Measurements from ENCODE around the gene ADSS1. TPM values are rescaled to one million over a fixed set of nuclear protein-coding genes. Genes with fewer than 3 reads are reported as not detected.
"Not testable (repeated sequence)": the region's sequence is repeated elsewhere in the genome, so short reads cannot be mapped to it uniquely, and the experiment has no call there.

Gene ADSS1
- total RNA-seq, 1 experiment from 2014 or later: 1.2 TPM

DNA sequence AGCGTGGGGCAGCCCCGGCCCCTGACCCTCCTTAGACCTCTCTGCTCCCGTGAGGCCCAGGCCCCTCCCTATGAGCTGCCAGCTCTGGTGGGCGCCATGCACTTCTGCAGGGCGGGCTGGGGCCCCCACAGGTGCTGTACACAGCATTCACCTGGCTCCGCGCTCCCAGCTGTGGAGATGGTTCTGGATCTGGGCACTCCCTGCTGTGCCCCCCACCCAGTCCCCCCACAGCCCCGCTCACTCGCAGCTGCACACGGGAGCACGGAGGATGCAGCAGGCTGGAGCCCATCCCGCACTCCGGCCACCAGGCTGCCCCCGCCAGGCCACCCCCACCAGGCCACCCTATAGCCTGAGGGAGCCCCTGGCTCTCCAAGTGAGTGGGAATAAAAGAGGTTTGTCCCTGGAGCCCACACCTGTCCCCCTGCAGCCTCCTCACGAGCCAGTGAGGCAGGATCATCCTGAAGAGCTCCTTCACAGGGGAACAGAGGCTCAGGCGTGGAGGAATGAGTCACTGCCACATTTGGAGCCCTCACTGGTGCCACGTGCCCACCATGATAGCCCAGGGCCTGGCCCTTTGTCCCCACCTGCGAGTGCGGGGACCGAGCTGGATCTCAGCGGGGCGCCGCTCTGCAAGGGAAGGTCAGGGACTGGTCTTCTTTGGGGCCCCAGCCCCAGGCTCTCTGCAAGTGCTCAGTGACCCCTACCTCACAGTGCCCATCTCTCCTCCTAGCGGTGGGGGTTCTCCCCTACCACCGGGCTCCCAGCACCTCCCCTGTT is 1.9 kb downstream of the ADSS1 start:
- Histone ChIP-seq H3K4me3 (0 out of 2 replicates have a peak overlapping the region, but pooled peaks have one; percentile 41), H3K4me1 (peaks cover 13% of the 10 kb centered on the region)
- no peak for DNase-seq

DNA sequence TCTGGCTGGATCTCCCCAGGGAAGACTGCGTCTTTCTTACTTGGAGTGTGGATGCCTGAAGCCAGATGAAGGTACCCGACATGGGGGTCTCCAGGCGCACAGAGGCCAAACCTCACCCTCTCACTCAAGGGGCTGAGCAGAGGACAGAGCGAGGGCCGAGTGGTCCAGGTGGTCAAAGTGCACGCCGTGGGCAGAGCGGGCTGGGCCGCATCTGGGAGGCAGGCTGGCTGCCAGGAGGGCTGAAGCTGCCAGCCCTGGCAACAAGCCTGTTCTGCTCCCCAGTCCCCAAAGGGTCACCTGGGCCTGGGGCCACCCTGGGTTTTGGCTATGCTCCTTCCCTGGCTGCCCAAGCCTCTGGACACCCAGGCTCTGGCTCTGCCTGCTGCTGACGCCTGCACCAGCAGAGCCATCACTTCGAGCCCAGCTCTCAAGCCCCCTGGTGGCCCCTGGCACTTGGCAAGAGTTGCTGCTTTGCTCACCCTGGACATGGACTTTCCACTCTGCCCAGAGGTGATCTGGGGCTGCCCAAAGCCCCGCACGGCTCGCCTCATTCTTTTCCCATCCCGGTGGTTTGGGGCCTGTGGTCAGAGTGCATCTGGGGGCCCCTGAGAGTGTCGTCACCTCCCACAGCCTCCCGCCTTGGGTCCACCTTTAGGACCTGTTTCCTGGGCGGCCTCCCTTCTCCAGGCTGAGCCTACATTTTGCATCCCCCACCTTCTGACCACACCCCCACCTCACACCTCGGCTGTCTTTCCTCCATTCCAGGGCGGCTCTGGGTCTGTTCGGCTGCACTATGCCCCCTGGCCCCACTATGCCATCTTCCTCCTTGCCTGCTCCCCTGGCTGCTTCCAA is 2.8 kb downstream of the ADSS1 start:
- H3K27ac ChIP-seq: no peak overlapping the region
- H3K4me1 ChIP-seq: peaks cover 9% of the 10 kb centered on the region
- DNase-seq: no peak
- no peak overlapping the region for H3K4me3 ChIP-seq
- no peaks in the 10 kb centered on the region for H3K36me3 ChIP-seq
- peaks cover 18% of the 10 kb centered on the region; the same call in 1 of the 2 replicates for H3K27me3 ChIP-seq
- no peaks in the 10 kb centered on the region for H3K9me3 ChIP-seq (replicated peaks)

More for the DNA sequence above, 1.9 kb downstream of the ADSS1 start:
- H3K27ac ChIP-seq: no peak overlapping the region
- H3K27me3 ChIP-seq: peaks cover 18% of the 10 kb centered on the region; the same call in 1 of the 2 replicates
- H3K9me3 ChIP-seq (replicated peaks): no peaks in the 10 kb centered on the region
- H3K36me3 ChIP-seq: no peaks in the 10 kb centered on the region

DNA sequence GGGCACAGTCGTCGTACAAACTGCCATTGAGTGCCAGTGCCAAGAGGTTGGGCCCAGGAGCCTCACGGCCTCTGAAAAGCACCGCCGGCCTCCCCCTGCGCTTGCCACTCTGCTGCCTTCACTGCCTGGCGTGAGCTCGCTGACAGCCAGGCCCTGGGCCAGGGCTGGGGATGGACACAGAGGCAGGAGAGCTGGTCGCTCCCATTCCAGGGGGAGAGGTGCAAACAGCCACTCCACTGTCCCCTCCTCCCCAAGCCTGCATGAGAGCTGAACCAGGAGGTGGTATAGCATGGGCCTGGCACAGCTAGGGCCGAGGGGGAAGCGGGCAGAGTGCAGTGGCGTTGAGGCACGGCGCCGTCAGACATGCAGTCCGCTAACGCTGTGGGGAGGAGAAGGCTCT is 4.6 kb downstream of the ADSS1 start:
- no peaks in the 10 kb centered on the region for H3K9me3 ChIP-seq (replicated peaks)
- H3K4me1 ChIP-seq: no peaks in the 10 kb centered on the region
- no peak overlapping the region for H3K27ac ChIP-seq
- H3K36me3 ChIP-seq: no peaks in the 10 kb centered on the region
- DNase-seq: no peak
- no peak overlapping the region for H3K4me3 ChIP-seq
- peaks cover 18% of the 10 kb centered on the region; the same call in 1 of the 2 replicates for H3K27me3 ChIP-seq

DNA sequence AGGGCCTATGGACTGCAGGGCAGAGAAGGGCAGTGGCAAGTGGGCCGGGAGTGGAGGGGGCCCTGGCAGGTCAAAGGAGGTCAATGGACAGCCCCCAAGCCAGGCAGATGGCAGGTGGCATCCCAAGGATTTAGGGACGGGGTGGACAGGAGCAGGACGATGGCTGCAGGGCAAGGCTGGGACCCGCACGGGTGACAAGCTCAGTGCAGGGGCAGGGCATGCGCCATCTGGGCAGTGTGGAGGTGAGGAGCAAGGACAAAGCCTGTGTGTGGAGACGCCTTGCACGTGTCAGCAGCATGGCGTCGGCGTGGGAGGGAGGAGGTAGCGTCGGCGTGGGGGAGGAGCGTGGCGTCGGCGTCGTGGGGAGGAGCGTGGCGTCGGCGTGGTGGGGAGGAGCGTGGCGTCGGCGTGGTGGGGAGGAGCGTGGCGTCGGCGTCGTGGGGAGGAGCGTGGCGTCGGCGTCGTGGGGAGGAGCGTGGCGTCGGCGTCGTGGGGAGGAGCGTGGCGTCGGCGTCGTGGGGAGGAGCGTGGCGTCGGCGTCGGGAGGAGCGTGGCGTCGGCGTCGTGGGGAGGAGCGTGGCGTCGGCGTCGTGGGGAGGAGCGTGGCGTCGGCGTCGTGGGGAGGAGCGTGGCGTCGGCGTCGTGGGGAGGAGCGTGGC is 5.3 kb downstream of the ADSS1 start:
- H3K4me1 ChIP-seq; H3K4me3 ChIP-seq; DNase-seq; H3K36me3 ChIP-seq; H3K9me3 ChIP-seq (replicated peaks); H3K27ac ChIP-seq: not testable (repeated sequence)
- H3K27me3 ChIP-seq: peaks cover 18% of the 10 kb centered on the region; the same call in 1 of the 2 replicates

DNA sequence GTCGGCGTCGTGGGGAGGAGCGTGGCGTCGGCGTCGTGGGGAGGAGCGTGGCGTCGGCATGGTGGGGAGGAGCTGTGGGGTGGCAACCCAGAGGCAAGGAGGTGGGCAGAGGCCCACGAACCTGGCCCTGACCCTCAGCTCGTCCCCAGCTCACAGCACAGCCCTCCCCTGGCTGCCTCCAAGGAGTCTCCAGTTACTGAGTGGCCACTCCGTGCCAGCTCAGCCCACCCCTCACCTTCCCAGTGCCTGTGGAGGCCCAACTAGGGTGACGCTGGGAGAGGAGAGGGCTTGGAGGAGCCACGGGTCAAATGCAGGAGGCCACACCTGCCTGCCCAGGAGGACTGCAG is 5.8 kb downstream of the ADSS1 start:
- Histone ChIP-seq H3K36me3 (no peaks in the 10 kb centered on the region), H3K4me3 (no peak overlapping the region), H3K27me3 (peaks cover 18% of the 10 kb centered on the region; the same call in 1 of the 2 replicates), H3K27ac (no peak overlapping the region), H3K9me3 (replicated peaks) (no peaks in the 10 kb centered on the region), H3K4me1 (no peaks in the 10 kb centered on the region)
- DNase-seq: no peak

DNA sequence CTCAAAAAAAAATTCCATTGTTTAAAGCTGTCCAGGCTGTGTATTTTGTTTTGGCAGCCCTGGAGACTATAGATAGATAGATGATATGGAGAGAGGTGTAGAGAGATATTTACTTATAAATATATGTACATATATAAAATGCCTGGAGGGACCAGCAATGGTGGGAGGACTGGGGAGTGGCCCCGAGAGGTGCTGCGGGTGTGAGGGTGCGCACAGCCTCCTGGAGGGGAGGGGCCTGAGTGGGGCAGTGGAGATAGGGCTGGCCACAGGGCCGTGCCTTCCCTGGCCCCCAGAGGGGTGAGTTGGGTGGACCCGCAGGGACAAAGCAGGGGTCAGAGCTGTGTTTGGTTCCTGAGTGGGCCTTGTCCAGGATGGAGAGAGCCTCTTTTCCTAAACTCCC is 6.5 kb downstream of the ADSS1 start:
- no peak for DNase-seq
- Histone ChIP-seq H3K27ac (no peak overlapping the region), H3K9me3 (replicated peaks) (no peaks in the 10 kb centered on the region), H3K36me3 (no peaks in the 10 kb centered on the region), H3K27me3 (peaks cover 18% of the 10 kb centered on the region; the same call in 1 of the 2 replicates), H3K4me3 (no peak overlapping the region), H3K4me1 (no peaks in the 10 kb centered on the region)

DNA sequence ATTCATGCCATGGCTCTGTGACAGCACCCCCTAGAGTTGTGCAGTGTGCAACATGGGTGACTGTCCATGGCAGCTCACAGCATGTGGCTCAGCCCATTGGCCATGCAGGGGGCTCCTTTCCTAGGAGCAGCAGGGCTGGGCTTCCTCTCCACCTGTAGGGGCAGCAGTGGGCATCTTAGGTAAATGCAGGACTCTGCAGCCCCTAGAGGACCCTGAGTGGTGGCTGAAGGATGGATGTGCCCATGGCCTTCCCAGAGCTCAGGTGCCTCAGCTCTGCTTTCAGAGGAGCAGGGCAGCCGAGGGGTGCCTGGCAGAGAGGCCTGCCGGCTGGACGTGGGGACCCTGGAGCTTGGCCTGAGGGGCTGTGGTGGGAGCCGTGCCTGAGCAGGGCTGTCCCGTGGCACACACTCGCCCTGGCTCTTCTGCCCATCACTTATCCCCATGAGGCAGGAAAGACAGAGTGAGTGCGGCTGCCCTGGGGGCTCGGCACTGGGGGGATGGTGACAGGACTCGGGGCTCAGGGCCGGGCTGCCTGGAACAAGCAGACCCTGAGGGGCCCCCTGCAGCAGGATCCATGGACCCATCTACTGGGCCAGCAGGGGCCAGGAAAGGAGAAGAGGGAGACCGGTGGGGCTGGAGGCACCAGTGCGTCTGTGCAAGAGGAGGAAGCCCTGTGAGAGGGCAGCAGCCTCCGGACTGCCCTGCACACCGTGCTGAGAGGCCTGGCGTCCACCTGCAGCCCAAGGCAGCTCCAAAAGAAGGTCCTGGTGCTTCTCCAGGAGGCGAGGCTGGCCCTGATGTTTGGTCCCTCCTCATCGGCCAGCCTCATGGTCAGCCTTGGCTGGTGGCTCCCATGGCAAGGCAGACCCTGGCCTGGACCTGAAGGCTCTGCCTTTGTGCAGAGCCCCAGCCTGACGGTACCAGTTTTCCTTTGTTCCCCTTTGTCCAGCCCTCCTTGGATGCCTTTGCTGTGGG is 7.6 kb downstream of the ADSS1 start:
- no peak overlapping the region for H3K27ac ChIP-seq
- DNase-seq: peak in 1 of 2 experiments; percentile 27
- H3K4me1 ChIP-seq: no peaks in the 10 kb centered on the region
- no peak overlapping the region for H3K4me3 ChIP-seq
- no peaks in the 10 kb centered on the region for H3K9me3 ChIP-seq (replicated peaks)
- no peaks in the 10 kb centered on the region for H3K36me3 ChIP-seq
- peaks cover 14% of the 10 kb centered on the region; the same call in 1 of the 2 replicates for H3K27me3 ChIP-seq

DNA sequence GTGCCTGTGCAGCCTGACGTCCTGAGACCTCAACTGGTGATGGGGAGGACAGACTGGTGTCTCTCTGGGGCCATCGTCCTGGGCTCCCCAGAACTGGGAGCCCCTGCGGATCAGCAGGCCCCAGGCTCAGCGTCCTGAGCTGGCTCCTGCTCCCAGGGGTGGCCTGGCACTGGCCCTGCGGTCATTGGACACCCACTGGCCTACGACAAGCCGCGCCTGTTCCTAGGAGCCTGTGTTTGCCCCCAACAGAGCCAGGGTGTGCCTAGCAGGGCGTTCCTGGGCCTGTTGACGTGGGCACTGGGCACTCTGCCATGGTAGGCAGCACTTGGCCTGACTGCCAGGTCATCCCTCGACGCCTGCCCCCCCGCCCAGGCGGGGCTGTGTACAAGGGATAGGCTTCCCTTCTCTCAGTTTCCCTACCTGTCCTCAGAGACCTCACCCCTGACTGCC is 8.4 kb downstream of the ADSS1 start:
- no peak for DNase-seq
- Histone ChIP-seq H3K36me3 (no peaks in the 10 kb centered on the region), H3K27ac (no peak overlapping the region), H3K27me3 (peaks cover 7% of the 10 kb centered on the region; the same call in 1 of the 2 replicates), H3K4me3 (no peak overlapping the region), H3K9me3 (replicated peaks) (no peaks in the 10 kb centered on the region), H3K4me1 (no peaks in the 10 kb centered on the region)

DNA sequence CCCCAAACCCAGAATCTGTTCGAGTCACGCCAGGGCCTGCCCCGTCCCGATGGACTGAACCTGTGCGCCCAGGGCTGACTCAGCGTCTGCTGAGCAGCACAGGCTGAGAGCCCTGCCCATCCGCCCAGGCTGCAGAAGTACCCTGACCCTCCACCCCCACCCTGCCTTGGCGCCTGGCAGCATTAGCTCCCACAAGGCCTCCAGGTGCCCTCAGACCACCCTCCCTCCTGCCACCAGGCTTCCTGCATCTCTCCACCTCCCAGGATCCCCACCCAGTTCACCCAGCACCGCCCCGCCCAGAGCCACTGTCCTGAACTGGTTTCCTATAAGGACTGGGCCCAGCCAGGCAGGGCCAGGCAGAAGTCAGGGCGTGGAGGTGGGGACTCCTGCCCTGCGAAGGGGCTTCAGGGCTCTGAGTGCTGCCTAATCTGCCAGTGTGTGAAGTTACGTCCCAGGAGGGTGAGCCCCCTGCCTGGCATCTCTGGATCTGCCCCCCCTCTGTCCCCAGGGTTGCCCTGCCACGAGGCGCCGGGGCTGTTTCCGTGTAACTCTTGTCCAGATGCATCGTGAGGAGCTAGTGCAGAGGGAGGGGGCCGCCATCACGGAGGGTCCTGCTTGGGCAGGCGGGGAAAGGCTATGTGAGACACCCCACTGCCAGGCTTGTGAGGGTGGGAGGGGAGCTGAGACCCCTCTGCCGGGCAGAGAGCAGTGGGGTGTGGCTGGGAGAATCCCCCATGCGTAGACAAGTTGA is 9.1 kb downstream of the ADSS1 start:
- Histone ChIP-seq H3K27ac (no peak overlapping the region), H3K4me3 (no peak overlapping the region), H3K9me3 (replicated peaks) (no peaks in the 10 kb centered on the region), H3K27me3 (peaks cover 6% of the 10 kb centered on the region; the same call in 1 of the 2 replicates), H3K36me3 (no peaks in the 10 kb centered on the region), H3K4me1 (no peaks in the 10 kb centered on the region)
- DNase-seq: no peak

DNA sequence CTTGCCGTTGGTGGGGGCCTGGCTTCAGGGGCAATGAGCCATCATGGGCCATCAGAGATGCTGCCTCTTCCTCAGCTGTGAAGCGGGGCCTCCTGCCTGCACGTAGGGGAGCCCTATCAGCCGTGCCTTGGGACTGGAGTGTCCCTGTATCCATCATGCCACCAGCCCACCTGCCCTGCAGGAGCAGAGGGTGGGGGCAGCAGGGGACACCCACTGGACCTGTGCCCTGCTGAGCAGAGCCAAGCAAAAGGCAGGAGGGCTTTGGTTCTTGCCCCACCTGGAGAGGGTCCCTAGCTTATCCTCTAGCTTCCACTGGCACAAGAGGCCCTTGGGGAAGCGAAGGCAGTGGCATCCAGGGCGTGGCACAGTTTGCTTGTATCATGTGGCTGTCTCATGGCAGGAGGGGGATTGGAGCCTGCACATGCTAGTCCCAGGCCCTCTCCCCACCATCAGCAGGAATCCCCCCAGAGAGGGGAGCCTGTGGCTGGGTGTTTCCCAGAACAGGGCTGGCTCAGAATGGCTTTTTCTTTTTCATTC is 10.1 kb downstream of the ADSS1 start:
- no peak overlapping the region for H3K27ac ChIP-seq
- no peaks in the 10 kb centered on the region for H3K36me3 ChIP-seq
- H3K27me3 ChIP-seq: peaks cover 9% of the 10 kb centered on the region; the same call in 1 of the 2 replicates
- no peaks in the 10 kb centered on the region for H3K9me3 ChIP-seq (replicated peaks)
- H3K4me3 ChIP-seq: no peak overlapping the region
- H3K4me1 ChIP-seq: no peaks in the 10 kb centered on the region
- no peak for DNase-seq

DNA sequence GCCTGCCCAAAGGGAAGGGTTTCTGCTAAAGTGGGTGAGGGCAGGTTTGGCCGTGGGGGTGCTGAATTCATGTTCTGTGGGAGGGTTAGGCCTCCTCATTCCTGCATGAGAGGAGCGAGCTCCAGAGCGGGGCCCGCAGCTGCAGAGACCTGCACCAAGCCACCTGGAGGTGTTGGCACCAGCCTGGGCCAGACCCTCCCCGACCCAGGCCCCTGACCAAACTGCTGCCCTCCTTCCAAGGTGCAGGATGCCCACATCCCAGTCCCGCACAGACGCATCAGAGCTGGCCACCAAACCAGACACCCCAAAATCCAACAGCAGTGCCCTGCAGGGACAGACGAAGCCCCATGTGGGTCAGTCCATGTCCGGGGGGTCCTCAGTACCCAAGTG is 10.6 kb downstream of the ADSS1 start:
- H3K4me1 ChIP-seq: no peaks in the 10 kb centered on the region

DNA sequence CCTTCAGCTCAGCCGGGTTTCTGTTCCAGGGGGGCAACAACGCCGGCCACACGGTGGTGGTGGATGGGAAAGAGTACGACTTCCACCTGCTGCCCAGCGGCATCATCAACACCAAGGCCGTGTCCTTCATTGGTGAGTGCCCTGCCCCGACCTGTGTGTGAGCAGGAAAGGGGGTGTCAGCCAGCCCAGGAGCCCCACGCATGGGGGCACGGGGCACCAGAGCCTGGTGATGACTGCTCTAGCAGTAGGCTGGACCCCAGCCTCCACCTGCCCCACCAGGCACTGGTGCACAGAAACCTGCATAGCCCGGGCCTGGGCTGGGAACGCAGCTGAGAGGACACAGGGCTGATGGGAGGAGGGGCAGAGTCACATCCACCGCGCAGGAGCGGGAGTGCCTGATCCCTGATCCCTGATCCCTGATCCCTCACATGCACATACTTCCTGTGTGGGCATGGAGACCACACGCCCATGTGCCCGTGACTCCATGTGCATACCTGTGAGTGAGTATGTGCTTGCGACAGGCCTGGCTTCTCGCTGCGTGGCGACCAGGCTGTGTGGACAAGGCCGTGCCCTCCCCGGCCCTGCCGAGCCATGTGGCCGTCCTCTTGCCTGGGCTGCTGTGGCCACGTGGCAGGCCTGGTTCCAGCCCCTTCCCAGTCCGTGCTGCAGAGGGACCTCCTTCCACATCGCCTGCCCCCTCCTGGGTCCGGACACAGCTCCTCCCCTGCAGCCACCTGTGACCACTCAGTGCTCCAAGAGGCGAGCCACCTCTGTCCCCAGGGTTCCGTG is 11.2 kb downstream of the ADSS1 start:
- DNase-seq: no peak
- H3K27me3 ChIP-seq: peaks cover 9% of the 10 kb centered on the region; the same call in 1 of the 2 replicates
- H3K36me3 ChIP-seq: no peaks in the 10 kb centered on the region
- no peak overlapping the region for H3K27ac ChIP-seq
- H3K4me1 ChIP-seq: no peaks in the 10 kb centered on the region
- no peak overlapping the region for H3K4me3 ChIP-seq
- no peaks in the 10 kb centered on the region for H3K9me3 ChIP-seq (replicated peaks)

More for the DNA sequence above, 10.6 kb downstream of the ADSS1 start:
- H3K9me3 ChIP-seq (replicated peaks): no peaks in the 10 kb centered on the region
- no peak overlapping the region for H3K27ac ChIP-seq
- no peak overlapping the region for H3K4me3 ChIP-seq
- peaks cover 9% of the 10 kb centered on the region; the same call in 1 of the 2 replicates for H3K27me3 ChIP-seq
- no peak for DNase-seq
- H3K36me3 ChIP-seq: no peaks in the 10 kb centered on the region

All from SJCRH30 (cell line).